GM18517 (cell line): ENCODE results near the gene CKS2.
"Not testable (repeated sequence)": the region's sequence is repeated elsewhere in the genome, so short reads cannot be mapped to it uniquely, and the experiment has no call there.

Experiments used
- ATAC-seq: cut with Tn5 transposase; IDR thresholded peaks from one replicate; pipeline ENCODE4 v1.9.1; 2021; ENCODE audit warnings: mild to moderate bottlenecking, moderate library complexity; ENCODE audit not compliant: unreplicated experiment

The CKS2 gene

DNA sequence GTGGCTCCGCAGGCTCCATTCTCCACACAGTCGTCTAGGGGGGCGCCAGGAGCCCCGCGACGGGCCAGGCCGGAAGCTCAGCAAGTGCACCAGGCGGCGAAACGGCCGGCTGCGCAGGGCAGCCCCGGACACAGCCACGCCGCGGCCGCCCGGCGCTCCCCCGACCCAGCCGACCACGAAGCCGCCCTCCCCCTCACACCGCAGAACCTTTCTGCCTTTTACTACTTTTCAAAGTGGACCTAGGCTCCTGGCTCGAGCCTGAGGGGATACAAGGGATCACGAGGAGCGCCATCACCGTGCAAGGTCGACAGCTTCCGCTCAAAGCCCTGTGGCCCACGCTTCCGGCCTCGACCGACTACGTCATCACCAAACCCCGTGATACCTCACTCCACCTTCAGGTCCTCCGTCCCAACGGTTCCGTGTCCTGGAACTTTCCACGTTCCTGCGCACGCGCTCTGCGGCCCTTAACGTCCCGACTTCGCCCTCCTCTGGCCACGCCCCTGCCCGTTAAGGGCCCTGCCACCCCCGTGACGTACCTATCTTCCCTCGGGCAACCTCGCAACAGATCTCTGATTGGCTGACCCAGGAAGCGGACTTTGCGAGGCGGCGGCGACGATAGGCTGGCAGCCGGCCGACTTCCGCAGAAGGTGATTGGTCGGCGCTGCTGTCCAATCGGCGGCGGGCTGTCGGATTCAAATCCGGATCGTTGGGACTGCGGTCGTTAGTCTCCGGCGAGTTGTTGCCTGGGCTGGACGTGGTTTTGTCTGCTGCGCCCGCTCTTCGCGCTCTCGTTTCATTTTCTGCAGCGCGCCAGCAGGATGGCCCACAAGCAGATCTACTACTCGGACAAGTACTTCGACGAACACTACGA is at the start of gene CKS2:
CKS2 (plus strand) TSS at position 721 of the 871 bp plus-strand sequence; CDS start at position 819, 98 bp downstream.
- ATAC-seq: peak; percentile 93

DNA sequence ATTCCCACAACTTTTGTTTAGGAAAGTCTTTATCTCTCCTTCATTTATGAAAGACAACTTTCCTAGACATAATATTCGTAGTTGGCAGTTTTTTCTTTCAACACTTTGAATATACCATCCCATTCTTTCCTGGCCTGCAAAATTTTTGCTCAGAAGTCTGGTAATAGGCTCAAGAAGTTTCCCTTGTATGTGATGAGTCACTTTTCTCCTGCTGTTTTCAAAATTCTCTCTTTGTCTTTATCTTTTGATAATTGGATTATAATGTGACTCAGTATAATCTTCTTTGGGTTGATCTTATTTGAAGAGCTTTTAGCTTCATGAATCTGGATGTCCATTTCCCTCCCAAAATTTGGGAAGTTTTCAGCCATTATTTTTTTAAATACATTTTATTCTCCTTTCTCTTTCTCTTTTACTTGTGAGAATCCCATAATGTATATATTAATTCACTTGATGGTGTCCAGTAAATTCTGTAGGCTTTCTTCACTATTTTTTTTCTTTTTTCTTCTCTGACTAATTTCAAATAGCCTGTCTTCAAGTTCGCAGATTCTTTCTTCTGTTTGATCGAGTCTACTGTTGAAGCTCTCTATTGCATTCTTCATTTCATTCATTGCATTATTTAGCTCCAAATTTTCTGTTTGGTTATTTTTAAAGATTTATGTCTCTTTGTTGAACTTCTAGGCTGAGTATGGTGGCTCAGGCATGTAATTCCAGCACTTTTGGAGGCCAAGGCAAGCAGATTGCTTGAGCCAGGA is 37.3 kb upstream of the CKS2 start:
- no peak for ATAC-seq

DNA sequence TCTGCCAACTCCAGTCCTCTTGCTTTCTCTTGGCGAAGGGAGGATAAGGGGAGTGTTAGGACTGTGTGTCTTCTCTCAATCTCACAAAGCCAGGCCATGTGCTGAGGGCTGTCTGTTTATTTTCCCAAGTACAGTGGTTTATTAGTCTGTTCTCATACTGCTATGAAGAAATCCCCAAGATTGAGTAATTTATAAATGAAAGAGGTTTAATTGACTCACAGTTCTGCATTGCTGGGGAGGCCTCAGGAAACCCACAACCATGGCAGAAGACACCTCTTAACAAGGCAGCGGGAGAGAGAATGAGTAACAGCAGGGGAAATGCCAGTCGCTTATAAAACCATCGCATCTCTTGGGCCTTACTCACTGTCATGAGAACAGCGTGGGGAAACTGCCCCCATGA is 36.2 kb upstream of the CKS2 start:
- no peak for ATAC-seq

DNA sequence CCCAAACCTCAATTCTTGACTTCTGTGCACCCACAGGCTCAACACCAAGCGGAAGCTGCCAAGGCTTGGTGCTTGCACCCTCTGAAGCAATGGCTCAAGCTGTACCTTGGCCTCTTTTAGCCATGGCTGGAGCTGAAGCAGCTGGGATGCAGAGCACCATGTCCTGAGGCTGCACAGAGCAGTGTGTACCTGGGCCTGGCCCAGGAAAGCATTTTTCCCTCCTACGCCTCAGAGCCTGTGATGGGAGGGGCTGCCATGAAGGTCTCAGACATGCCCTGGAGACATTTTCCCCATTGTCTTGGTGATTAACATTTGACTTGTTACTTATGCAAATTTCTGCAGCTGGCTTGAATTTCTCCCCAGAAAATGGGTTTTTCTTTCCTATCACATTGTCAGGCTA is 35.0 kb upstream of the CKS2 start:
- not testable (repeated sequence) for ATAC-seq

DNA sequence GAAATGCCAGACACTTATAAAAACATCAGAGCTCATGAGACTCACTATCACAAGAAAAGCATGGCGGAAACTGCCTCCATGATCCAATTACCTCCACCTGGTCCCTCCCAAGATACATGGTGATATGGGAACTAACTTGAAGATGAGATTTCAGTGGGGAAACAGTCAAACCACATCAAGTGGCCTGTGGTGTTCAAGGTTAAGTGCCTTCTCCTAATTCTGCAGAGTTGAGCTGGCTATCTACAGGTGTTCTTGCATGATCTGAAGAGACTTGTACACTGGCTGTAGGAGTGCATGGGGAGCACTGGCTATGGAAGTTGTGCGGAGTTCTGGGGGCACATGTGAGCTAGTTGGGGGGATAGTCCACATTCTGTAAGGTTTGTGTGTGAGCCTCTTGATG is 34.0 kb upstream of the CKS2 start:
- ATAC-seq: no peak

DNA sequence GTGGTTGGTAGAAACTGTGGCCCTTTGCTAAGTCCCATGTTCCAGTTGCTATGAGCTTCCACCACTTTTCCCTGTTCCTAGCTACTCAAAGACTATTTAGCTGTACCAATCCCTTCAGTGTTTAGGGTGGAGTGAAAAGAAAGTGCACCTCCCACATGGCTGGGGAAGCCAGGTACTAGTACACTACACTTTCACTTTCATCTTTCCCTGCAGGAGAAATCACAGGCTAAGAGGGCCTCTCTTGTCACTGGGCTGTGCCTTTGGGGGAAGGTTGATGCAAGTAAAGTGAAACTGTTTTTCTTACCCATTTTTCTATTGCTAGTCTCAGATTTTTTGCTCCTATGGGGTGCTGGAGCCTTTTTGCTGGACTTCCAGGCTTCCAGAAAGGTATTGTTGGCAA is 33.5 kb upstream of the CKS2 start:
- no peak for ATAC-seq

DNA sequence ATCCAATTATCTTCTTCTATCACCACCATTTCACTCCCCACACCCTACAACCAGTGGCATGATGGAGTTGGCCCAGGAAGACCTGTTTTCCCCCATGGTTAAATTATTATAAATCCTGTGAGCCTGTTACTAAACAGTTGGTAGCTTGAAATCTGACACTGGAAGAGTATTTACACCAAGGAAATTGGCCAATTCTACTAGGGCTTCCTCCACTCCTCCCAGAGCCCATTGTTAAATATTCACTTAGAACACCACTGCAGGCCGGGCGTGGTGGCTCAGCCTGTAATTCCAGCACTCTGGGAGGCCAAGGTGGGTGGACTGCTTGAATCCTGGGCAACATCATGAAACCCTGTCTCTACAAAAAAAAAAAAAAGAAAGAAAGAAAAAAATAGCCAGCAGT is 32.4 kb upstream of the CKS2 start:
- no peak for ATAC-seq

DNA sequence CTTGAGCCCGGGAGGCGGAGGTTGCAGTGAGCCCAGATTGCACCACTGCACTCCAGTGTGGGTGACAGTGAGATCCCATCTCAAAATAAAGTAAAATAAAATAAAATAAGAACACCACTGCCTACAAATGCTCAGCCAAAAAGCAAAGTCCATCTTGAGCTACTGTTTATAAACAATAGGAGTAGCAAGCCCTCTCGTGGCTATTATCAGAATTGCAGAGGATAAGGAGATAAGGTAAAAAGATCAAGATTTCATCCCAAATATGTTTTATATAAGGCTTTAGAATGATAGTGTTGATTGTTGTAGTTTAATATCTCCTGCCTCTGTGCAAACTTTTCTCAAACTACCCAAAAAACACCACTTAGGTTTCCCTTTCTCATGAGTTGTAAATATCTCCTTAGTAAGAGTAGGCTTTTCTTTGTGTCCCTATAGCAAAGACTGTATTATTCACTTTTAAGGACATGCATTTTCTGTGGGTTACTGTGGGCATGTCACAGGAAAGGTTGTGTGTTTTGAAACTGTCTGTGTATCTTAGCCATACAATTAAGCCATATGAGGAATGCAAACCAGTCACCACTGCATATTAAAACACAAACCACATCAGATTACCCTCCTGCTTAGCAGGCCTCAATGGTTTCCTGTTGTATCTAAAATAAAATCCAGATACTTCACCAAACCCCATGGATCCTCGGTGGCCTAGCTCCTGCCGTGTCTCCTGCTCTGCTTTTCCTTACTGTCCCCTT is 31.8 kb upstream of the CKS2 start:
- ATAC-seq: no peak

DNA sequence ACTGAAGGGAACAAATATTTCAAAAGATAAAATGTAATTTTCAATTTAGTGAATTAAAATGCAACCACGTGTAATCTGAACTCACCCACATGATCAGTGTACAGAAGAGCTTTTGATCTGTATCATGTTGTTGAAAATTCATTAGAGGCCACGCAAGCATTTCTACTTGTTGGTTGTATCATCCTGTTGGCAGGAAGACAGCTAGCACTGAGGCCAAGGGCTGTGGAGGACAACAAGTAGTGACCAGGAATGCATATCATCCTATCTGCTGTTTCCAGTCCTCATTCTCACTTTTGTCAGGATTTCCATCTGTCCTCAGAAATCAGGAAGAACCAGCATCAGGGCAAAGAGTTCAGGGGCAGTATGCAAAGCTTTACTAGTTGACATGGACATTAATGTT is 29.9 kb upstream of the CKS2 start:
- no peak for ATAC-seq

DNA sequence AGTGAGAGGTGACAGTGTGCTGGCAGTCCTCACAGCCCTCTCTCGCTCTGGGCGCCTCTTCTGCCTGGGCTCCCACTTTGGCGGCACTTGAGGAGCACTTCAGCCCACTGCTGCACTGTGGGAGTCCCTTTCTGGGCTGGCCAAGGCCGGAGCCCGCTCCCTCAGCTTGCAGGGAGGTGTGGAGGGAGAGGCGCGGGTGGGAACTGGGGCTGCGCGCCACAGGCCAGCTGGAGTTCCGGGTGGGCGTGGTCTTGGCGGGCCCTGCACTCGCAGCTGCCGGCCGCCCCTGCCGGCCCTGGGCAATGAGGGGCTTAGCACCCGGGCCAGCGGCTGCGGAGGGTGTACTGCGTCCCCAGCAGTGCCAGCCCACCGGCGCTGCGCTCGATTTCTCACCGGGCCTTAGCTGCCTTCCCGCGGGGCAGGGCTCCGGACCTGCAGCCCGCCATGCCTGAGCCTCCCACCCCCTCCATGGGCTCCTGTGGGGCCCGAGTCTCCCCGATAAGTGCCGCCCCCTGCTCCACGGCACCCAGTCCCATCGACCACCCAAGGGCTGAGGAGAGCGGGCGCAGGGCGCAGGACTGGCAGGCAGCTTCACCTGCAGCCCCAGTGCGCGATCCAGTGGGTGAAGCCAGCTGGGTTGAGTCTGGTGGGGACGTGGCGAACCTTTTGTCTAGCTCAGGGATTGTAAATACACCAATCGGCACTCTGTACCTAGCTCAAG is 28.6 kb upstream of the CKS2 start:
- ATAC-seq: not testable (repeated sequence)

DNA sequence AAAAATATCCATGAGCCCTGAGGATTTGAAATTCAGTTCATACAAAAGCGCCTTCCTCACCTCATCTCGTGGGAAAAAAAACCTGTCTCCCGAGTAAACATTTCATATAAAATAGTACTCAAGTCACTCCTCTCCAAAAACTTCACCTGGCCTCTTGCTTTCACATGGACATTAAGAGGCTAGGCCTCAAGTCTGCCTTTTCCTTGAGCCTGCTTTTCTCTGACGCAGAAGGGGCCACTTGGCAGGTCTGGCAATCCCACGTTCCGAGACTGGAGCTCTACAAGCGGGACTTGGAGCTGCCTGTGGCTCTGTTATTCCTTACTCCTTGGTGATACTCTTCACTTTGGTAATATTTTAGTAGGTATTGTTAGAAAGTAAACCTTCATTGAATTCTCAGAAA is 26.9 kb upstream of the CKS2 start:
- ATAC-seq: no peak

DNA sequence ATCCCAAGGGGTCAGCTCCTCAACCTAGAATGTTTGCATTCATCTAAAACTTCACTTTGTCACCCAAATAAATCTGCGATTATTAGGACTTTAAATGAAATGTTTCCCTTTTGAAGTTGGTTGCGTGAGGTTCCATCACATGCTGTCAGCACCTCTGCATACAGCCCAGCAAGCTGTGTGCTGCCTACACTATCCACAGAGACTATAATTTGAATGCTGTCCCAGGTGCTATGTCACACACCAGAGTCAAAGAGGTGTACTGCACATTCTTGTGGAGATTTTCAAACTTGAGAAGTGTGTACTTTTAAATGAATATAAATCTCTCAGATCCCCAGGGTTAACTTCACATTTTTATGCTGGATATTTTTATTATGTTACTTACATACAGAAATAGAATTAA is 19.3 kb upstream of the CKS2 start:
- ATAC-seq: no peak

DNA sequence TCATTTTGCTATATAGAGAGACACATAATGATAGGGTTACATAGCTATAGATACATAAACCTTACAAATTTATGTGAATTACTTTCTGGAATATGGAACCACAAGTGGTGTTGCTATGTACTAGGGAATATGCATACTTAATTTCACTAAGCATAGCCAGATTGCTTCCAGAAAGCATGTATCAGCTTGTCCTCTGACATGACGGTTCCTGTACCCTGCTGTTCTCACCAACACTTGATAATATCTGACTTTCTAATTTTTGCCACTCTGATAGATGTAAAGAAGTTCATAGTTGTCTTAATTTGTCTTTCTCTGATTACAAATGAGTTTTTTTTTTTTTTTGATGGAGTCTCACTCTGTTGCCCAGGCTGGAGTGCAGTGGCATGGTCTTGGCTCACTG is 18.0 kb upstream of the CKS2 start:
- ATAC-seq: no peak

DNA sequence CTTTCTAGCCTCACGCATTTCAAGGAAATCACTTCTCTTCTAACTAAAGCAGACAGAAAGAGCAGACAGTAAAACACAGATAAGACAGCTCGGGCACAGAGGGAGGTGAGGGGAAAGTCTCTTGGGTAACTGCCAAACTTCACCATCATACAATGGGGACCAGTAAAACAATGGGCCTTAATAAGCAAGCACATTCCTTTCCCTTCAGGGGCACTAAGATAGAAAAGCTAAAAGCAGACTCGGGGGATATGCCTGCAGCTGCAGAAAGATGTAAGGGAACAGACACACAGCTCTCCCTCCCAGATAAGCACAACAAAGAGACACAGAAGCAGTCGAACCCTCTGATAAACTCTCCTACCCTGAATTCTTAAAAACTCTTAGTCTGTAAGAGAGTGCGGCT is 15.6 kb upstream of the CKS2 start:
- no peak for ATAC-seq

DNA sequence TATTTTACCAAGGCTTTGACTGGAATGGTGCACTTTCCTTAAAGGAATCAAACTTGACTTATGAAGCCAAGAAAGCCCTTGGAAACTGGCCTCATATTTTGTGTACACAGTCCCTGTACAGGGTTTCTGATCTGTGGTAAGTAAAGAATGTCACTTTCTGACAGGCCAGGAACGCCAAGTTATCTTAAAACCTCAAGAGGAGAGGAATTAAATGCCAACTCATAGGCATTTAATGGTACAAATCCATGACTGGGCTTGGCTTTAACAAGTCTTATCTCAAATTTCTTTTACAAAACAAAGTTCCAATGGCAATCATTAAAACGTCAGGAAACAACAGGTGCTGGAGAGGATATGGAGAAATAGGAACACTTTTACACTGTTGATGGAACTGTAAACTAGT is 9.0 kb upstream of the CKS2 start:
- ATAC-seq: not testable (repeated sequence)

DNA sequence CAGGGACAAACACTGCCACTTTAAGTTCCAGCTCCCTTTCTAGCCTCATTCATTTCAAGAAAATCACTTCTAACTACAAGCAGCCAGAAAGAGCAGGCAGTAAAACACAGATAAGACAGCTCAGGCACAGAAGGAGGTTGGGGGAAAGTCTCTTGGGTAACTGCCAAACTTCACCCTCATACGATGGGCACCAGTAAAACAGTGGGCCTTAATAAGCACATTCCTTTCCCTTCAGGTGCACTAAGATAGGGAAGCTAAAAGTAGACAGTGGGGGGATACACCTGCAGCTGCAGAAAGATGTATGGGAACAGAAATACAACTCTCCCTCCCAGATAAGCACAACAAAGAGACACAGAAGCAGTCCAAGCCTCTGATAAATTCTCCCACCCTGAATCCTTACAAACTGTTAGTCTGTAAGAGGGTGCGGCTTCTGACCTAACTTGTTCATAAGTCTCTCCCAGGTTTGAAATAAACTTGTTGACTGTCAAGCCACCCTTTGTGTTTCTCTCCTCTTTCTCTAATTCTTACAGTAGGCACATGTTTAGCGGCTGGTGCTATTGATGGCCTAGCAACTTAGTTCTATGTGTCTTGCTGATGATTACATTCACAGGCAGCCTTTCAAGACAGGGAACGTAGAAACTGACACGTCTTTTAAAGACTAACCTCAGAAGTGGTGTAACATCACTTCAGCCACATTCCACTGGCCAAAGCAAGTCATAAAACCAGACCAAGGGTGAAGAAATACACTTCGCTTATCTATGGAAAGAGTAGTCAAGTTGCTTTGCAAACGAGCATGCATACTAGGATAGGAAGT is 6.8 kb upstream of the CKS2 start:
- ATAC-seq: no peak

DNA sequence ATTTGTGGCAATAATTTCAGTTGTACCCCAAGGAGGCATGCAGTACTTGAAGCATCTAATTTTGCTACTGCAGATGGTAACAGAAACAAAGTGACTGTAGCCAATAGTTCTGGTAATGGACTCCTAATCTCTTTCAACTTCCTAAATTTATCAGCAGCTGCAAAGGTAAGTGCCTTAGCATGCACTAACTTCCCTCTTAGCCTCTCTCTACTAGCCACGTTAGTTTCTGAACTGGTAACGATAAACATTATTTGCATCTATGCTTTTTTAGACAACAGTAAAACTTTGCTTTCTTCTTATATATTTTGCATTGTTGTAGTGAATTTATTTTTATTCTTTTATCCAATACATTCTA is 6.2 kb upstream of the CKS2 start:
- no peak for ATAC-seq

DNA sequence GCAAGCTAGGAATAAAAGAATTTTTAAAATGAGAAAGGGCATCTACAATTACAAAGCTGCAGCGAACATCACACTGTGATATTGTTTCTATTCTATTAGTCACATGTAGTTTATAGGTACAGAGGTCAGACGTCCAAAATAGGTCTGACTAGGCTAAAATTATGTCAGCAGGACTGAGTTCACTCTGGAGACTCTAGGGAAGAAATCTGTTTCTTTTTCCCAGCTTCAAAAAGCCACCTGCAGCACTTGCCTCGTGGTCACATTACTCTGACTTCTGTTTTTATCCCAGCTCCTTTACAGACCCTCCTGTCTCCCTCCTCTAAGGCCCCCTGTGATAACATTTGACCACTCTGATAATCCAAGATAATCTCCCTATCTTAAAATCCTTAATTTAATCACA is 5.1 kb upstream of the CKS2 start:
- ATAC-seq: no peak

DNA sequence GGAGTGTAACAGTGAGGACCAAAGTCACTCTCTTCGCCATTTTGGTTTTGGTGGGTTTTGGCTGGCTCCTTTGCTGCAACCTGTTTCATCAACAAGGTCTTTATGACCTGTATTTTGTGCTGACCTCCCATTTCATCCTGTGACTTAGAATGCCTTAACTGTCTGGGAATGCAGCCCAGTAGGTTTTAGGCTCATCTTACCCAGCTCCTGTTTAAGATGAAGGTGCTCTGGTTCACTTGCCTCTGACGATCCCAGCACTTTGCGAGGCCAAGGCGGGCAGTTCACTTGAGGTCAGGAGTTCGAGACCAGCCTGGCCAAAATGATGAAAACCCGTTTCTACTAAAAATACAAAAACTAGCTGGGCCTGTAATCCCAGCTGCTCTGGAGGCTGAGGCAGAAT is 1.8 kb upstream of the CKS2 start:
- ATAC-seq: no peak
